Measurements from ENCODE around the gene TTC28.

TTC28 gene

GRCh38 chr22:28183078-28183860 lies 496.4 kb downstream of the TTC28 start:
- in situ Hi-C loops (cut with HindIII; ENCODE audit: low pct_ligation_motif_present, low sequenced_read_pairs): no loop called here
- no peak for TF ChIP-seq CTCF (IDR thresholded peaks at IDR 0.05; ENCODE audit: low read depth, low read length, missing control alignments)
- no peaks in the 10 kb centered on the region for H3K27me3 ChIP-seq (replicated peaks)
- no peak overlapping the region for H3K4me3 ChIP-seq (ENCODE audit: low read depth, low read length)
- no peaks in the 10 kb centered on the region for H3K36me3 ChIP-seq (replicated peaks)
- DNase-seq: no peak
- no peak overlapping the region for H3K27ac ChIP-seq

- H3K36me3 ChIP-seq (replicated peaks): no peaks in the 10 kb centered on the region
- no peak for TF ChIP-seq CTCF (IDR thresholded peaks at IDR 0.05; ENCODE audit: low read depth, low read length, missing control alignments)
- H3K27me3 ChIP-seq (replicated peaks): no peaks in the 10 kb centered on the region
- DNase-seq: no peak
- no peak overlapping the region for H3K4me3 ChIP-seq (ENCODE audit: low read depth, low read length)
- in situ Hi-C loops (cut with HindIII; ENCODE audit: low pct_ligation_motif_present, low sequenced_read_pairs): no loop called here
- no peak overlapping the region for H3K27ac ChIP-seq
These were observed 498.6 kb downstream of the TTC28 start for GRCh38 chr22:28180804-28181731.

GRCh38 chr22:28179392-28179791 lies 500.2 kb downstream of the TTC28 start:
- DNase-seq: no peak
- H3K36me3 ChIP-seq (replicated peaks): no peaks in the 10 kb centered on the region
- no peaks in the 10 kb centered on the region for H3K27me3 ChIP-seq (replicated peaks)
- in situ Hi-C loops (cut with HindIII; ENCODE audit: low pct_ligation_motif_present, low sequenced_read_pairs): no loop called here
- no peak for TF ChIP-seq CTCF (IDR thresholded peaks at IDR 0.05; ENCODE audit: low read depth, low read length, missing control alignments)
- H3K4me3 ChIP-seq (ENCODE audit: low read depth, low read length): no peak overlapping the region
- no peak overlapping the region for H3K27ac ChIP-seq

GRCh38 chr22:28175730-28176492 lies 503.7 kb downstream of the TTC28 start:
- Histone ChIP-seq H3K36me3 (replicated peaks) (no peaks in the 10 kb centered on the region), H3K27ac (no peak overlapping the region), H3K27me3 (replicated peaks) (no peaks in the 10 kb centered on the region), H3K4me3 (ENCODE audit: low read depth, low read length) (no peak overlapping the region)
- DNase-seq: no peak
- in situ Hi-C loops (cut with HindIII; ENCODE audit: low pct_ligation_motif_present, low sequenced_read_pairs): no loop called here
- TF ChIP-seq CTCF (IDR thresholded peaks at IDR 0.05; ENCODE audit: low read depth, low read length, missing control alignments): no peak

GRCh38 chr22:28174509-28174908 lies 505.1 kb downstream of the TTC28 start:
- no peak for DNase-seq
- TF ChIP-seq CTCF (IDR thresholded peaks at IDR 0.05; ENCODE audit: low read depth, low read length, missing control alignments): no peak

More at GRCh38 chr22:28174509-28174908, 505.1 kb downstream of the TTC28 start:
- no peak overlapping the region for H3K27ac ChIP-seq
- in situ Hi-C loops (cut with HindIII; ENCODE audit: low pct_ligation_motif_present, low sequenced_read_pairs): no loop called here
- H3K36me3 ChIP-seq (replicated peaks): no peaks in the 10 kb centered on the region
- no peak overlapping the region for H3K4me3 ChIP-seq (ENCODE audit: low read depth, low read length)
- no peaks in the 10 kb centered on the region for H3K27me3 ChIP-seq (replicated peaks)

Measured in brain microvascular endothelial cell (primary cell).